ENCODE data around the gene APRT.

DNA sequence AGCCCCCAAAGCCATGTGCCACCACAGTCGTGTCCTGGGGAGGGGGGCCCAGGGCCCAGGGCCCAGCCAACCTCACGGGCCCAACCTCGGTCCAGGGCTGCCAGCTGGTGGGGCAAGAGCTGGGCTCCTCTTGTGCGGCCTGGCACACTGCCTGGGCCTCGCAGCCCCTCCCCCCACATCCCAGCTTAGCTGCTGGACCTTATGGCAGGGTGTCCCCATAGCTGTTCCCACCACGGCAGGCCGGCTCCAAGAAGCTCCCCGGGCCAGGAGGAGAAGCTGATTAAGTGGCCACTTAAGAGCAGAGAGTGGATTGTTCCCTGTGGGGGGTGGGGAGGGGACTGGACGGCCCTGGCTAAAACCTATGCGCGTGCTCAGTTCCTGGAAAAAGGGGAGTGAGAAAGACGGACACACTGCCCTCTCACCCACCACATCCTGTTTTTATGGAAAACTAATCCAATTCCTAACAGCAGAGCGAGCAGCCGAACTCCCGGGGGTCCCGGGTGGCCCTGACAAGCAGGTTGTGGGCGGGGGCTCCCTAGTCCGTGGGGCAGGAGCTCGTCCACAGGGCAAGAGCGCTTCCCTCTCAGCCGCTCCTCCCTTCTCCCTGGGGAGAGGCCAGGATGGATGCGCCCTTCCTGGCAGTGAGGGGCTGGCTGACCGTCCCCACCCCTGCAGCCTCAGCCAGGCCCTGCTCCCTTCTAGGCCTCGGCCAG lies 43.5 kb downstream of the APRT start:
- TF ChIP-seq EZH2 (IDR thresholded peaks at IDR 0.05; ENCODE audit: borderline replicate concordance, low read depth, low read length, poor library complexity, severe bottlenecking), result no peak
- no peak for TF ChIP-seq CTCF (conservative IDR thresholded peaks at IDR 0.05; ENCODE audit: low read depth, low read length)
